Fibroblast of lung (primary cell): ENCODE data around the gene GRK5. TPM values are rescaled to one million over a fixed set of nuclear protein-coding genes. Genes with fewer than 3 reads are reported as not detected.

Source experiments
- DNase-seq, 2 donors: peaks; one replicate each; pipeline versions ENCODE4 v3.0.0 to v3.0.0-alpha.2; 2010; ENCODE audit warnings: low read depth in 2 of 2
- H2AFZ ChIP-seq: 2 replicates; pipeline ENCODE4 v1.5.1; 2012; ENCODE audit warnings: low read length, control low read depth, inconsistent platforms
- H3K27ac ChIP-seq: 2 replicates; pipeline ENCODE4 v1.5.1; 2011; ENCODE audit warnings: low read length, control low read depth; ENCODE audit not compliant: insufficient read depth
- H3K27me3 ChIP-seq: 2 replicates; pipeline ENCODE4 v1.5.1; 2011; ENCODE audit warnings: mild to moderate bottlenecking, low read length; ENCODE audit not compliant: control insufficient read depth, insufficient read depth
- H3K36me3 ChIP-seq: 2 replicates; pipeline ENCODE4 v1.5.1; 2011; ENCODE audit warnings: low read length; ENCODE audit not compliant: control insufficient read depth, insufficient read depth
- H3K4me1 ChIP-seq: 2 replicates; pipeline ENCODE4 v1.5.1; 2011; ENCODE audit warnings: low read length; ENCODE audit not compliant: control insufficient read depth, insufficient read depth; ENCODE audit errors: extremely low read depth
- H3K4me2 ChIP-seq: 2 replicates; pipeline ENCODE4 v1.5.1; 2011; ENCODE audit warnings: low read length, control low read depth; ENCODE audit not compliant: insufficient read depth; ENCODE audit errors: extremely low read depth
- H3K4me3 ChIP-seq, 4 experiments: fragments of 200-600 bp in 1 of 4; sonication (generic) in 1 of 4; replicated peaks in 1 of 4; 2 replicates each; pipeline ENCODE4 v1.5.1; 2011 to 2016; ENCODE audit warnings: low read length in 4 of 4, low read depth in 3 of 4, mild to moderate bottlenecking in 3 of 4, control low read depth in 2 of 4, inconsistent platforms in 1 of 4, mixed read lengths in 1 of 4; ENCODE audit not compliant: insufficient read depth in 1 of 4; ENCODE audit errors: control extremely low read depth in 1 of 4
- H3K79me2 ChIP-seq: 2 replicates; pipeline ENCODE4 v1.5.1; 2012; ENCODE audit warnings: mild to moderate bottlenecking, low read length, inconsistent platforms; ENCODE audit not compliant: control insufficient read depth, insufficient read depth
- H3K9ac ChIP-seq: 2 replicates; pipeline ENCODE4 v1.5.1; 2011; ENCODE audit warnings: mild to moderate bottlenecking, low read length, control low read depth; ENCODE audit not compliant: insufficient read depth
- H3K9me3 ChIP-seq: 2 replicates; pipeline ENCODE4 v1.5.1; 2012; ENCODE audit warnings: low read depth, low read length; ENCODE audit not compliant: control insufficient read depth, insufficient read depth
- H4K20me1 ChIP-seq: 2 replicates; pipeline ENCODE4 v1.5.1; 2011; ENCODE audit warnings: low read length; ENCODE audit not compliant: control insufficient read depth, insufficient read depth; ENCODE audit errors: extremely low read depth
- EZH2 ChIP-seq: IDR thresholded peaks from 2 replicates; pipeline ENCODE4 v1.5.1; 2012; ENCODE audit warnings: low read length, control low read depth, mild to moderate bottlenecking; ENCODE audit errors: missing control alignments
- polyA plus RNA-seq, 2 donors: library from polyadenylated mRNA; depleted of rRNA in 1 of 2; stranded (reverse) in 1 of 2; unstranded in 1 of 2; fragments of >200 nt; gene quantifications; 2 replicates each; pipeline ENCODE4 v1.2.1, GENCODE V29; 2011 to 2012; ENCODE audit warnings: missing spikeins in 1 of 2
- total RNA-seq: library from RNA; depleted of rRNA; stranded (reverse); fragments of >200 nt; gene quantifications from 2 replicates; pipeline ENCODE4 v1.2.1, GENCODE V29; 2014
- TF ChIP-seq, protein P1 (sequence below), 2 donors: IDR thresholded peaks in 1 of 2; conservative IDR thresholded peaks in 1 of 2; 1 replicate in 1 of 2; 2 replicates in 1 of 2; pipeline ENCODE4 v1.5.1; 2011 to 2012; ENCODE audit warnings: low read length in 2 of 2, control low read depth in 1 of 2, inconsistent platforms in 1 of 2, low read depth in 1 of 2, mild to moderate bottlenecking in 1 of 2

The GRK5 gene
- total and polyA plus RNA-seq, 2 donors (not counting 1 experiment from before 2014, with no cell fraction given), result 24.1 to 90.3 TPM

DNA sequence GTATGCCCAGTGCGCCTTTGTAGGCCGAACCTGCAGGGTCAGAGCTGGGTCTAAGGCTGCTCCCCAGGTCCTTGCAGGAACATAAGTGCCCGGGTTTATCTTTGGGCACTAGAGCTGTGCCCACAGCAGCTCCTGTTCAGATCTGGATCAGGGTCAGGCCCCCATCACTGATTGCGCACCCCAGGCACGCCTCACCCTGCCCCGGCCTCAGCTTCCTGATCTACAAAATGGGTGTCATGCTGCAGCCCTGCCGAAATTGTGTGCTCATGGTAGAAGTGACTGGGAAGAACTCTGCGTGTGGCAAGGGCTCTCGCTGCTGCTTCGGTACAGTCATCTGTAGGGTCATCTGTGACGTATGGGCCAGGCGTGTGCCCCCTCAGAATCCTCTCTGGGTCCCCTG is 100.7 kb downstream of the GRK5 start:
- H3K9ac ChIP-seq, result no peak overlapping the region
- no peaks in the 10 kb centered on the region for H3K36me3 ChIP-seq
- no peaks in the 10 kb centered on the region for H4K20me1 ChIP-seq
- H3K79me2 ChIP-seq, result peaks cover 58% of the 10 kb centered on the region
- no peak overlapping the region for H3K27ac ChIP-seq
- no peaks in the 10 kb centered on the region for H3K27me3 ChIP-seq
- H3K4me1 ChIP-seq, result peaks cover 9% of the 10 kb centered on the region
- no peak overlapping the region for H3K4me2 ChIP-seq
- TF ChIP-seq, protein P1, sequence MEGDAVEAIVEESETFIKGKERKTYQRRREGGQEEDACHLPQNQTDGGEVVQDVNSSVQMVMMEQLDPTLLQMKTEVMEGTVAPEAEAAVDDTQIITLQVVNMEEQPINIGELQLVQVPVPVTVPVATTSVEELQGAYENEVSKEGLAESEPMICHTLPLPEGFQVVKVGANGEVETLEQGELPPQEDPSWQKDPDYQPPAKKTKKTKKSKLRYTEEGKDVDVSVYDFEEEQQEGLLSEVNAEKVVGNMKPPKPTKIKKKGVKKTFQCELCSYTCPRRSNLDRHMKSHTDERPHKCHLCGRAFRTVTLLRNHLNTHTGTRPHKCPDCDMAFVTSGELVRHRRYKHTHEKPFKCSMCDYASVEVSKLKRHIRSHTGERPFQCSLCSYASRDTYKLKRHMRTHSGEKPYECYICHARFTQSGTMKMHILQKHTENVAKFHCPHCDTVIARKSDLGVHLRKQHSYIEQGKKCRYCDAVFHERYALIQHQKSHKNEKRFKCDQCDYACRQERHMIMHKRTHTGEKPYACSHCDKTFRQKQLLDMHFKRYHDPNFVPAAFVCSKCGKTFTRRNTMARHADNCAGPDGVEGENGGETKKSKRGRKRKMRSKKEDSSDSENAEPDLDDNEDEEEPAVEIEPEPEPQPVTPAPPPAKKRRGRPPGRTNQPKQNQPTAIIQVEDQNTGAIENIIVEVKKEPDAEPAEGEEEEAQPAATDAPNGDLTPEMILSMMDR (conservative IDR thresholded peaks at IDR 0.05 in 1 of 2, IDR thresholded peaks at IDR 0.05 in 1 of 2; ENCODE audit: low read depth in 1 of 2, low read length in 2 of 2), result no peak
- TF ChIP-seq EZH2, result no peak
- H2AFZ ChIP-seq, result no peak overlapping the region
- DNase-seq, result no peak
- H3K4me3 ChIP-seq, result no peak overlapping the region
- no peaks in the 10 kb centered on the region for H3K9me3 ChIP-seq

DNA sequence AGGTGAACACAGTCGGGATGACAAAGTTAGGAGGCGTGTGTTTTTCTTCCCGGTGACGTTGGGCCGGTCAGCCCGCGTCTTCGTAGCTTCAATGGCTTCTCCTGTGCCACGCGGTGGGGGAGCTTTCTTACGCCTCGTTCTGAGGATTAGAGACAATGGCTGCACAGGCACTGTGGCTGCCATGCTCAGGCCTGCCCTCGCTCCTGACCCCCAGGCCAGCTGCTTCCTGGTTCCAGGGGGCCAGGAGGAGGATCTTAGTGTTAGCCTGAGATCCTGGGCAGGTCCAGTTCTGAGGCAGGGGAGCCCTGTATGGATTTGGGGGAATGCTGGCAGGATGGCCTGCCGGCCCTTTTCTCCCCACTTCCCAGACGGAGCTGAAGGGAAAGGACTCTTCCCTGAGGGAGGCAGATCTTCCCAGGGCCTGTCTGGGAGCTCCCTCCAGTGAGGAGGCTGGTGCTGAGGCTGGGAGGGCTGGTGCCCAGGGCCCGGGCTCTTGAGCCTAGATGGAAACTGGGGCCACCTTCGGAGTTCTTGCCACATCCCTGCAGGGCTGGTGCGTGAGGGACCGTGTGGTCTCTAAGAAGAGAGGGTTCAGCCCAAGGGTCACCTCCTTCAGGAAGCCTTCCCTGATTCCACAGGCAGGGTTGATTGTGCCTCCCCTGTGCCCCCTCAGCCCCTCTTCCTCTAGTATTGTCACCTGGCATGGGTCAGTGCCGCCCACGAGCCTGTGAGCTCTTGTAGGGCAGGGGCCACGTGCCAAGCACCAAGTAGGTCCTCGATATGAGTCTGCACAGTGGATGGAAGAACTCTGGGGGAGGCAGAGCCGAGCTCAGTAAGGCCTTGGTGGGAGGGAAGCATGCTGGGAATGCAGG is 101.4 kb downstream of the GRK5 start:
- H3K79me2 ChIP-seq, result peaks cover 56% of the 10 kb centered on the region
- no peaks in the 10 kb centered on the region for H3K9me3 ChIP-seq
- H4K20me1 ChIP-seq, result no peaks in the 10 kb centered on the region
- no peak overlapping the region for H3K4me3 ChIP-seq
- no peaks in the 10 kb centered on the region for H3K27me3 ChIP-seq
- H3K4me2 ChIP-seq, result no peak overlapping the region
- TF ChIP-seq, protein P1 (conservative IDR thresholded peaks at IDR 0.05 in 1 of 2, IDR thresholded peaks at IDR 0.05 in 1 of 2; ENCODE audit: low read depth in 1 of 2, low read length in 2 of 2), result no peak
- no peak for TF ChIP-seq EZH2
- no peak for DNase-seq
- H2AFZ ChIP-seq, result no peak overlapping the region
- H3K9ac ChIP-seq, result no peak overlapping the region
- H3K36me3 ChIP-seq, result no peaks in the 10 kb centered on the region
- no peak overlapping the region for H3K27ac ChIP-seq
- H3K4me1 ChIP-seq, result peaks cover 9% of the 10 kb centered on the region

DNA sequence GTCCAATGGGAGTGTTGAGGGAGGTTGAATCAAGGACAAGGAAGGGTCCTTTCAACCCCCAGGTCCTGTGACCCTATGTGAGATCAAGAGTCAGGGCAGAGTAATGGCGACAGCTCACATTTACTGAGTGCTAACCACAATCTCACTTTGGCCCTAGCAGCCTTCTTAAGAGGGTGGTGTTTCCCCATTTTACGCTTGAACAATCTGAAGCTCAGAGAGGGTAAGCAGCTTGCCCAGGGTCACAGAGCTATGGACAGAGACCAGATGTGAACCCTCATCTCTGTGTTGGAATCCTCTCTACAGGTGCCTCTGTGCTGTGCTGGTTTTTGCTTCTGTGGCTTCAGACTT is 102.0 kb downstream of the GRK5 start:
- no peak overlapping the region for H2AFZ ChIP-seq
- peaks cover 56% of the 10 kb centered on the region for H3K79me2 ChIP-seq
- no peak for DNase-seq
- no peak overlapping the region for H3K4me3 ChIP-seq
- no peak overlapping the region for H3K27ac ChIP-seq
- TF ChIP-seq, protein P1 (conservative IDR thresholded peaks at IDR 0.05 in 1 of 2, IDR thresholded peaks at IDR 0.05 in 1 of 2; ENCODE audit: low read depth in 1 of 2, low read length in 2 of 2), result no peak
- no peak for TF ChIP-seq EZH2
- H3K27me3 ChIP-seq, result no peaks in the 10 kb centered on the region
- H3K9ac ChIP-seq, result no peak overlapping the region
- H3K4me1 ChIP-seq, result peaks cover 13% of the 10 kb centered on the region
- no peaks in the 10 kb centered on the region for H4K20me1 ChIP-seq
- H3K4me2 ChIP-seq, result no peak overlapping the region
- H3K9me3 ChIP-seq, result no peaks in the 10 kb centered on the region
- H3K36me3 ChIP-seq, result no peaks in the 10 kb centered on the region
